Measurements from ENCODE around the gene OPRM1. TPM values are rescaled to one million over a fixed set of nuclear protein-coding genes. Genes with fewer than 3 reads are reported as not detected.

The OPRM1 gene
- total and polyA plus RNA-seq, 2 of the 8 experiments (the other 6 are each of a cell fraction or from before 2014, with no cell fraction given), result not detected

DNA sequence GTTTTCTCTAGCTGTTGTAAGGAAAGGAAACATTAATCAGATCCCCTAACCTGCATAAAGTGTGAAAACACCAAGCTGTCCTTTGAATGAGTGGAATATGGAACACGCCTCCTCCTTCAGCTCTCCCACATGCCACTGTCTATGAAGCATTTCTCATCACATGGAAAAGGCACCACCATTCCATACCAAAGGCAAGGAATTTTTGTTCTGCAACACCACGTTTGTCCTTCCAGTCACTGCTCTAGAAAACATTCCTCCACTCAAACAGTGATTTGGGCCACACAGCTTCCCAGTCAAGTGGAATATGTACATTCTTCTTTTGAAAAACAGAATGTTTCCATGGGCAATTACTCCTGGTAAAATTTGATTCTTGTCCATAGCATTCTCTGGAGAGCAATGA, 120.1 kb downstream of the OPRM1 start:
- Histone ChIP-seq H3K4ac (replicated peaks; ENCODE audit: insufficient read length, low read depth, low read length) (no peak overlapping the region), H3K79me1 (ENCODE audit: low read depth, low read length) (no peaks in the 10 kb centered on the region), H2BK120ac (replicated peaks; ENCODE audit: low read depth, low read length) (no peak overlapping the region), H3K4me2 (ENCODE audit: insufficient read depth in 1 of 2, low read depth in 2 of 2, low read length in 2 of 2) (no peak overlapping the region), H2BK20ac (ENCODE audit: low read length) (no peak overlapping the region), H3K4me3 (ENCODE audit: extremely low read depth in 1 of 4, insufficient read depth in 2 of 4, low read depth in 3 of 4, low read length in 4 of 4) (no peak overlapping the region), H3K23ac (ENCODE audit: insufficient read length) (no peak overlapping the region), H3K56ac (replicated peaks; ENCODE audit: insufficient read length, low read depth, low read length) (no peak overlapping the region), H3K27ac (ENCODE audit: low read depth, low read length) (no peak overlapping the region), H3K79me2 (ENCODE audit: control insufficient read depth in 1 of 2, insufficient read depth in 2 of 2, low read length in 2 of 2) (no peaks in the 10 kb centered on the region), H2BK5ac (ENCODE audit: low read depth, low read length) (no peak overlapping the region), H3K23me2 (ENCODE audit: low read depth, low read length) (no peaks in the 10 kb centered on the region), H4K20me1 (replicated peaks in 1 of 2; ENCODE audit: control insufficient read depth in 1 of 2, insufficient read depth in 2 of 2, low read length in 2 of 2) (no peaks in the 10 kb centered on the region), H2BK12ac (ENCODE audit: low read depth, low read length) (no peak overlapping the region), H3K4me1 (replicated peaks in 1 of 4; ENCODE audit: control insufficient read depth in 3 of 4, insufficient read depth in 4 of 4, low read length in 3 of 4) (no peaks in the 10 kb centered on the region), H3K36me3 (ENCODE audit: control insufficient read depth in 2 of 4, insufficient read depth in 4 of 4, low read length in 3 of 4) (no peaks in the 10 kb centered on the region), H4K91ac (replicated peaks; ENCODE audit: insufficient read length, low read length) (no peak overlapping the region), H3K18ac (ENCODE audit: extremely low read depth, low read length) (no peak overlapping the region), H3K9me3 (ENCODE audit: insufficient read depth in 2 of 2, low read depth in 1 of 2, low read length in 1 of 2) (peaks cover 9% of the 10 kb centered on the region in 2 experiments), H2AK5ac (ENCODE audit: low read depth, low read length) (no peak overlapping the region), H2BK15ac (ENCODE audit: low read length) (no peak overlapping the region), H2AFZ (ENCODE audit: low read length) (no peak overlapping the region), H4K5ac (ENCODE audit: insufficient read length, low read depth, low read length) (no peak overlapping the region), H4K8ac (ENCODE audit: extremely low read depth, insufficient read depth, low read length) (no peak overlapping the region), H3K14ac (ENCODE audit: insufficient read length) (no peak overlapping the region), H3K9ac (replicated peaks in 1 of 4; ENCODE audit: extremely low read depth in 1 of 4, low read depth in 3 of 4, low read length in 3 of 4) (no peak overlapping the region), H3K27me3 (replicated peaks in 1 of 4; ENCODE audit: control insufficient read depth in 3 of 4, extremely low read depth in 1 of 4, insufficient read depth in 3 of 4, low read length in 3 of 4) (no peaks in the 10 kb centered on the region)
- POLR2A ChIA-PET (ENCODE audit: partially characterized antibody), result no interaction called here
- WGBS, 2 experiments (ENCODE audit: extremely low coverage in 1 of 2, insufficient coverage in 1 of 2, insufficient read length in 1 of 2, insufficient replicate concordance in 2 of 2, low coverage in 1 of 2, low lambda C conversion rate in 2 of 2, missing lambda C conversion rate in 1 of 2), result 91% methylated on average over 2 of the region's 2 CpGs; no CpG with 5 or more reads in 1 of the 2 experiments
- CTCF ChIA-PET (ENCODE audit: partially characterized antibody), result interaction anchor here (1.0 to 5.2 kb wide), 7 partner anchors 8 to 313 kb away, joined by 3 to 30 read pairs (median 4); no protein-coding TSS in a partner anchor
- TF ChIP-seq, protein P1, sequence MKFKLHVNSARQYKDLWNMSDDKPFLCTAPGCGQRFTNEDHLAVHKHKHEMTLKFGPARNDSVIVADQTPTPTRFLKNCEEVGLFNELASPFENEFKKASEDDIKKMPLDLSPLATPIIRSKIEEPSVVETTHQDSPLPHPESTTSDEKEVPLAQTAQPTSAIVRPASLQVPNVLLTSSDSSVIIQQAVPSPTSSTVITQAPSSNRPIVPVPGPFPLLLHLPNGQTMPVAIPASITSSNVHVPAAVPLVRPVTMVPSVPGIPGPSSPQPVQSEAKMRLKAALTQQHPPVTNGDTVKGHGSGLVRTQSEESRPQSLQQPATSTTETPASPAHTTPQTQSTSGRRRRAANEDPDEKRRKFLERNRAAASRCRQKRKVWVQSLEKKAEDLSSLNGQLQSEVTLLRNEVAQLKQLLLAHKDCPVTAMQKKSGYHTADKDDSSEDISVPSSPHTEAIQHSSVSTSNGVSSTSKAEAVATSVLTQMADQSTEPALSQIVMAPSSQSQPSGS (IDR thresholded peaks at IDR 0.05; ENCODE audit: low read length), result no peak
- no peak for TF ChIP-seq MAFK (IDR thresholded peaks at IDR 0.05; ENCODE audit: low read depth, low read length)
- TF ChIP-seq TBP (IDR thresholded peaks at IDR 0.05; ENCODE audit: low read depth, low read length), result no peak
- no peak for TF ChIP-seq SIX5 (IDR thresholded peaks at IDR 0.05; ENCODE audit: low read depth, low read length)
- TF ChIP-seq CEBPB (IDR thresholded peaks at IDR 0.05; ENCODE audit: low read depth, low read length), result no peak
- no peak for TF ChIP-seq ASH2L (IDR thresholded peaks at IDR 0.05; ENCODE audit: low read length)
- no peak for TF ChIP-seq BRCA1 (IDR thresholded peaks at IDR 0.05; ENCODE audit: low read depth, low read length)
- TF ChIP-seq, protein P2, sequence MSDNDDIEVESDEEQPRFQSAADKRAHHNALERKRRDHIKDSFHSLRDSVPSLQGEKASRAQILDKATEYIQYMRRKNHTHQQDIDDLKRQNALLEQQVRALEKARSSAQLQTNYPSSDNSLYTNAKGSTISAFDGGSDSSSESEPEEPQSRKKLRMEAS (IDR thresholded peaks at IDR 0.05), result no peak
- no peak for TF ChIP-seq SP1 (IDR thresholded peaks at IDR 0.05; ENCODE audit: low read depth, low read length)
- no peak for TF ChIP-seq HDAC2 (IDR thresholded peaks at IDR 0.05; ENCODE audit: borderline replicate concordance in 1 of 2, low read depth in 2 of 2, low read length in 2 of 2)
- no peak for FAIRE-seq
- no peak for DNase-seq (ENCODE audit: low read depth in 1 of 2, low spot score in 2 of 2)

All from H1 (cell line).